Liver (tissue), 9 donors: Measurements from ENCODE around the gene CELA1. TPM values are rescaled to one million over a fixed set of nuclear protein-coding genes. Genes with fewer than 3 reads are reported as not detected.

Experiments used
- DNase-seq: peaks from one replicate; pipeline ENCODE4 v3.0.0-alpha.2; 2017; ENCODE audit warnings: low spot score
- H3K27ac ChIP-seq, 2 donors: one replicate each; pipeline ENCODE4 v1.7.0; 2013; ENCODE audit warnings: inconsistent platforms in 2 of 2, low read length in 2 of 2, control low read depth in 1 of 2, low read depth in 1 of 2, mild to moderate bottlenecking in 1 of 2
- H3K27me3 ChIP-seq, 4 donors: one replicate each; pipeline versions ENCODE4 v1.6.1 to v1.7.0; 2013; ENCODE audit warnings: low read length in 3 of 4, inconsistent platforms in 1 of 4, mild to moderate bottlenecking in 1 of 4, moderate library complexity in 1 of 4; ENCODE audit not compliant: control insufficient read depth in 4 of 4, insufficient read depth in 4 of 4
- H3K36me3 ChIP-seq, 4 donors: one replicate each; pipeline versions ENCODE4 v1.6.1 to v1.7.0; 2013; ENCODE audit warnings: low read length in 3 of 4, mild to moderate bottlenecking in 3 of 4, low read depth in 1 of 4, moderate library complexity in 1 of 4; ENCODE audit not compliant: control insufficient read depth in 4 of 4, insufficient read depth in 3 of 4
- H3K4me1 ChIP-seq, 4 donors: one replicate each; pipeline versions ENCODE4 v1.6.1 to v1.7.0; 2013; ENCODE audit warnings: low read length in 3 of 4, mild to moderate bottlenecking in 3 of 4, moderate library complexity in 1 of 4; ENCODE audit not compliant: control insufficient read depth in 4 of 4, insufficient read depth in 4 of 4
- H3K4me3 ChIP-seq, 3 donors: one replicate each; pipeline versions ENCODE4 v1.6.1 to v1.7.0; 2013; ENCODE audit warnings: low read length in 3 of 3, control low read depth in 1 of 3, low read depth in 1 of 3, mild to moderate bottlenecking in 1 of 3
- H3K9ac ChIP-seq, 2 donors: one replicate each; pipeline ENCODE4 v1.7.0; 2013; ENCODE audit warnings: low read length in 2 of 2, mild to moderate bottlenecking in 2 of 2, moderate library complexity in 2 of 2, control low read depth in 1 of 2, low read depth in 1 of 2
- H3K9me3 ChIP-seq, 4 donors: one replicate each; pipeline versions ENCODE4 v1.6.1 to v1.7.0; 2013; ENCODE audit warnings: low read length in 3 of 4; ENCODE audit not compliant: control insufficient read depth in 4 of 4
- EGR1 ChIP-seq, 2 donors: IDR thresholded peaks; 2 replicates each; pipeline ENCODE4 v1.6.1; 2016 to 2018; ENCODE audit warnings: antibody characterized with exemption in 2 of 2, low read depth in 2 of 2
- FOXA1 ChIP-seq: IDR thresholded peaks from 2 replicates; pipeline ENCODE4 v1.6.1; 2016; ENCODE audit warnings: antibody characterized with exemption
- FOXA2 ChIP-seq: IDR thresholded peaks from 2 replicates; pipeline ENCODE4 v1.6.1; 2016; ENCODE audit warnings: antibody characterized with exemption
- GABPA ChIP-seq, 2 donors: IDR thresholded peaks in 1 of 2; conservative IDR thresholded peaks in 1 of 2; 2 replicates each; pipeline ENCODE4 v1.6.1; 2016; ENCODE audit warnings: antibody characterized with exemption in 2 of 2, mild to moderate bottlenecking in 1 of 2, moderate library complexity in 1 of 2
- HNF4A ChIP-seq, 2 donors: conservative IDR thresholded peaks; 2 replicates each; pipeline ENCODE4 v1.6.1; 2016; ENCODE audit warnings: antibody characterized with exemption in 2 of 2, mild to moderate bottlenecking in 2 of 2
- HNF4G ChIP-seq: IDR thresholded peaks from 2 replicates; pipeline ENCODE4 v1.6.1; 2016; ENCODE audit warnings: antibody characterized with exemption
- JUND ChIP-seq, 2 donors: IDR thresholded peaks; 2 replicates each; pipeline ENCODE4 v1.6.1; 2016; ENCODE audit warnings: antibody characterized with exemption in 2 of 2
- NR2F2 ChIP-seq: IDR thresholded peaks from 2 replicates; pipeline ENCODE4 v1.6.1; 2016; ENCODE audit warnings: antibody characterized with exemption
- RAD21 ChIP-seq, 2 donors: IDR thresholded peaks; 2 replicates each; pipeline ENCODE4 v1.6.1; 2016; ENCODE audit warnings: antibody characterized with exemption in 2 of 2, mild to moderate bottlenecking in 2 of 2
- RXRA ChIP-seq, 2 donors: IDR thresholded peaks; 2 replicates each; pipeline ENCODE4 v1.6.1; 2017 to 2018; ENCODE audit warnings: antibody characterized with exemption in 2 of 2, mild to moderate bottlenecking in 1 of 2
- SP1 ChIP-seq: IDR thresholded peaks from 2 replicates; pipeline ENCODE4 v1.6.1; 2018; ENCODE audit warnings: antibody characterized with exemption, mild to moderate bottlenecking
- TAF1 ChIP-seq: conservative IDR thresholded peaks from 2 replicates; pipeline ENCODE4 v1.6.1; 2016; ENCODE audit warnings: antibody characterized with exemption, mild to moderate bottlenecking
- YY1 ChIP-seq: IDR thresholded peaks from 2 replicates; pipeline ENCODE4 v1.6.1; 2016; ENCODE audit warnings: antibody characterized with exemption, mild to moderate bottlenecking
- WGBS: extraction: QIAGEN DNeasy Blood & Tissue Kit; methylation state at CpG from one replicate; pipeline ENCODE4 v1.1.7; 2013; 5-methylcytosine and 5-hydroxymethylcytosine counted together
- polyA plus RNA-seq, 2 donors: library from polyadenylated mRNA; stranded (reverse) in 1 of 2; unstranded in 1 of 2; fragments of 200-250 nt in 1 of 2; fragments of >200 nt in 1 of 2; fragmentation: Nextera tagmentation in 1 of 2; extraction: Ambion mirVana in 1 of 2; gene quantifications; one replicate each; pipeline versions ENCODE4 v1.2.1 to v1.2.3, GENCODE V29; 2013 to 2015
- total RNA-seq, 2 donors: library from RNA; depleted of rRNA; stranded (reverse); fragments of >200 nt; gene quantifications; one replicate each; pipeline ENCODE4 v1.2.3, GENCODE V29; 2014
- TF ChIP-seq, protein P1 (sequence below): IDR thresholded peaks from 2 replicates; pipeline ENCODE4 v1.6.1; 2016; ENCODE audit warnings: antibody characterized with exemption
- TF ChIP-seq, protein P2 (sequence below): fragments of 150-350 bp; IDR thresholded peaks from 2 replicates; pipeline ENCODE4 v1.5.1; 2017; ENCODE audit warnings: improper control_type of control experiment, low read depth, low read length; ENCODE audit not compliant: missing input control
- TF ChIP-seq, protein P3 (sequence below): IDR thresholded peaks from 2 replicates; pipeline ENCODE4 v1.6.1; 2016; ENCODE audit warnings: antibody characterized with exemption
- TF ChIP-seq, protein P4 (sequence below): IDR thresholded peaks from 2 replicates; pipeline ENCODE4 v1.6.1; 2016; ENCODE audit warnings: antibody characterized with exemption
- TF ChIP-seq, protein P5 (sequence below): IDR thresholded peaks from 2 replicates; pipeline ENCODE4 v1.6.1; 2016; ENCODE audit warnings: antibody characterized with exemption, mild to moderate bottlenecking
- donor health status: healthy.
- donor health status: healthy.
- donor health status: healthy.
- donor health status: healthy.
- donor health status: healthy.

The CELA1 gene
- total and polyA plus RNA-seq, 4 donors, result not detected

DNA sequence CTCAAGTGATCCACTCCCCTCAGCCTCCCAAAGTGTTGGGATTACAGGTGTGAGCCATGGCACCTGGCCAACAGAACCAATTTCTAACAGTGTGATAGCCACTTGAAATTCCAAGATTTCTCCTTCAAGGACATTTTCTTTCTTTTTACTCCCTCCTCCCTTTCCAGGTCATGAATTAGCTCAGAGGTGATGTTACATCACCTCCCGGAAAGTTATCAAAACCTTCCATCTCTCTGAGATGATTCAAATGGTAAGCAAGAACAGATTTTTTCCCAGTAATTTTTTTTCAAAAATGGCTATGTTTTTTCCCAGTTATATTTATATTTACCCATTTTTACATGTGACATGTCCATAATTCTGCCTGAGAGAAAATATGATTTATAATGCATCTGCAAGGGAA is 60.6 kb downstream of the CELA1 start:
- H3K27me3 ChIP-seq, result no peaks in the 10 kb centered on the region
- H3K36me3 ChIP-seq, result no peaks in the 10 kb centered on the region
- no peak overlapping the region for H3K27ac ChIP-seq
- TF ChIP-seq SP1 (no peak), FOXA1 (no peak), FOXA2 (no peak), HNF4A (conservative IDR thresholded peaks at IDR 0.05) (no peak), TAF1 (no peak), RAD21 (IDR thresholded peaks at IDR 0.05) (no peak), EGR1 (IDR thresholded peaks at IDR 0.05; ENCODE audit: low read depth in 2 of 2) (no peak), RXRA (IDR thresholded peaks at IDR 0.05) (no peak), HNF4G (no peak), YY1 (no peak), JUND (IDR thresholded peaks at IDR 0.05) (no peak), GABPA (IDR thresholded peaks at IDR 0.05 in 1 of 2, conservative IDR thresholded peaks at IDR 0.05 in 1 of 2) (no peak), NR2F2 (no peak)
- TF ChIP-seq, protein P1, sequence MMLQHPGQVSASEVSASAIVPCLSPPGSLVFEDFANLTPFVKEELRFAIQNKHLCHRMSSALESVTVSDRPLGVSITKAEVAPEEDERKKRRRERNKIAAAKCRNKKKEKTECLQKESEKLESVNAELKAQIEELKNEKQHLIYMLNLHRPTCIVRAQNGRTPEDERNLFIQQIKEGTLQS, result no peak
- TF ChIP-seq, protein P2, sequence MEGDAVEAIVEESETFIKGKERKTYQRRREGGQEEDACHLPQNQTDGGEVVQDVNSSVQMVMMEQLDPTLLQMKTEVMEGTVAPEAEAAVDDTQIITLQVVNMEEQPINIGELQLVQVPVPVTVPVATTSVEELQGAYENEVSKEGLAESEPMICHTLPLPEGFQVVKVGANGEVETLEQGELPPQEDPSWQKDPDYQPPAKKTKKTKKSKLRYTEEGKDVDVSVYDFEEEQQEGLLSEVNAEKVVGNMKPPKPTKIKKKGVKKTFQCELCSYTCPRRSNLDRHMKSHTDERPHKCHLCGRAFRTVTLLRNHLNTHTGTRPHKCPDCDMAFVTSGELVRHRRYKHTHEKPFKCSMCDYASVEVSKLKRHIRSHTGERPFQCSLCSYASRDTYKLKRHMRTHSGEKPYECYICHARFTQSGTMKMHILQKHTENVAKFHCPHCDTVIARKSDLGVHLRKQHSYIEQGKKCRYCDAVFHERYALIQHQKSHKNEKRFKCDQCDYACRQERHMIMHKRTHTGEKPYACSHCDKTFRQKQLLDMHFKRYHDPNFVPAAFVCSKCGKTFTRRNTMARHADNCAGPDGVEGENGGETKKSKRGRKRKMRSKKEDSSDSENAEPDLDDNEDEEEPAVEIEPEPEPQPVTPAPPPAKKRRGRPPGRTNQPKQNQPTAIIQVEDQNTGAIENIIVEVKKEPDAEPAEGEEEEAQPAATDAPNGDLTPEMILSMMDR, result no peak
- TF ChIP-seq, protein P3, sequence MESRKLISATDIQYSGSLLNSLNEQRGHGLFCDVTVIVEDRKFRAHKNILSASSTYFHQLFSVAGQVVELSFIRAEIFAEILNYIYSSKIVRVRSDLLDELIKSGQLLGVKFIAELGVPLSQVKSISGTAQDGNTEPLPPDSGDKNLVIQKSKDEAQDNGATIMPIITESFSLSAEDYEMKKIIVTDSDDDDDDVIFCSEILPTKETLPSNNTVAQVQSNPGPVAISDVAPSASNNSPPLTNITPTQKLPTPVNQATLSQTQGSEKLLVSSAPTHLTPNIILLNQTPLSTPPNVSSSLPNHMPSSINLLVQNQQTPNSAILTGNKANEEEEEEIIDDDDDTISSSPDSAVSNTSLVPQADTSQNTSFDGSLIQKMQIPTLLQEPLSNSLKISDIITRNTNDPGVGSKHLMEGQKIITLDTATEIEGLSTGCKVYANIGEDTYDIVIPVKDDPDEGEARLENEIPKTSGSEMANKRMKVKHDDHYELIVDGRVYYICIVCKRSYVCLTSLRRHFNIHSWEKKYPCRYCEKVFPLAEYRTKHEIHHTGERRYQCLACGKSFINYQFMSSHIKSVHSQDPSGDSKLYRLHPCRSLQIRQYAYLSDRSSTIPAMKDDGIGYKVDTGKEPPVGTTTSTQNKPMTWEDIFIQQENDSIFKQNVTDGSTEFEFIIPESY, result no peak
- TF ChIP-seq, protein P4, sequence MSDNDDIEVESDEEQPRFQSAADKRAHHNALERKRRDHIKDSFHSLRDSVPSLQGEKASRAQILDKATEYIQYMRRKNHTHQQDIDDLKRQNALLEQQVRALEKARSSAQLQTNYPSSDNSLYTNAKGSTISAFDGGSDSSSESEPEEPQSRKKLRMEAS, result no peak
- TF ChIP-seq, protein P5, sequence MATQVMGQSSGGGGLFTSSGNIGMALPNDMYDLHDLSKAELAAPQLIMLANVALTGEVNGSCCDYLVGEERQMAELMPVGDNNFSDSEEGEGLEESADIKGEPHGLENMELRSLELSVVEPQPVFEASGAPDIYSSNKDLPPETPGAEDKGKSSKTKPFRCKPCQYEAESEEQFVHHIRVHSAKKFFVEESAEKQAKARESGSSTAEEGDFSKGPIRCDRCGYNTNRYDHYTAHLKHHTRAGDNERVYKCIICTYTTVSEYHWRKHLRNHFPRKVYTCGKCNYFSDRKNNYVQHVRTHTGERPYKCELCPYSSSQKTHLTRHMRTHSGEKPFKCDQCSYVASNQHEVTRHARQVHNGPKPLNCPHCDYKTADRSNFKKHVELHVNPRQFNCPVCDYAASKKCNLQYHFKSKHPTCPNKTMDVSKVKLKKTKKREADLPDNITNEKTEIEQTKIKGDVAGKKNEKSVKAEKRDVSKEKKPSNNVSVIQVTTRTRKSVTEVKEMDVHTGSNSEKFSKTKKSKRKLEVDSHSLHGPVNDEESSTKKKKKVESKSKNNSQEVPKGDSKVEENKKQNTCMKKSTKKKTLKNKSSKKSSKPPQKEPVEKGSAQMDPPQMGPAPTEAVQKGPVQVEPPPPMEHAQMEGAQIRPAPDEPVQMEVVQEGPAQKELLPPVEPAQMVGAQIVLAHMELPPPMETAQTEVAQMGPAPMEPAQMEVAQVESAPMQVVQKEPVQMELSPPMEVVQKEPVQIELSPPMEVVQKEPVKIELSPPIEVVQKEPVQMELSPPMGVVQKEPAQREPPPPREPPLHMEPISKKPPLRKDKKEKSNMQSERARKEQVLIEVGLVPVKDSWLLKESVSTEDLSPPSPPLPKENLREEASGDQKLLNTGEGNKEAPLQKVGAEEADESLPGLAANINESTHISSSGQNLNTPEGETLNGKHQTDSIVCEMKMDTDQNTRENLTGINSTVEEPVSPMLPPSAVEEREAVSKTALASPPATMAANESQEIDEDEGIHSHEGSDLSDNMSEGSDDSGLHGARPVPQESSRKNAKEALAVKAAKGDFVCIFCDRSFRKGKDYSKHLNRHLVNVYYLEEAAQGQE, result no peak
- 50% methylated on average over 1 of the region's 1 CpG for WGBS
- no peaks in the 10 kb centered on the region for H3K9me3 ChIP-seq
- no peaks in the 10 kb centered on the region for H3K4me1 ChIP-seq
- no peak overlapping the region for H3K9ac ChIP-seq
- no peak for DNase-seq
- no peak overlapping the region for H3K4me3 ChIP-seq
